Transverse colon (tissue), 3 donors: ENCODE results near the gene SORCS3.

Experiments
- POLR2A ChIP-seq: fragments of 450-650 bp; IDR thresholded peaks from one replicate; pipeline ENCODE4 v1.6.1; 2016; ENCODE audit warnings: antibody characterized with exemption, mild to moderate bottlenecking, moderate library complexity
- TF ChIP-seq, protein P1 (sequence below), 5 experiments: fragments of 200-600 bp in 3 of 5; fragments of 450-650 bp in 2 of 5; sonication (generic) in 3 of 5; IDR thresholded peaks; 1 replicate in 2 of 5; 2 replicates in 3 of 5; pipeline ENCODE4 v1.5.1; 2016 to 2017; ENCODE audit warnings: antibody characterized with exemption in 5 of 5, inconsistent platforms in 3 of 5, mild to moderate bottlenecking in 2 of 5, moderate library complexity in 1 of 5

DNA sequence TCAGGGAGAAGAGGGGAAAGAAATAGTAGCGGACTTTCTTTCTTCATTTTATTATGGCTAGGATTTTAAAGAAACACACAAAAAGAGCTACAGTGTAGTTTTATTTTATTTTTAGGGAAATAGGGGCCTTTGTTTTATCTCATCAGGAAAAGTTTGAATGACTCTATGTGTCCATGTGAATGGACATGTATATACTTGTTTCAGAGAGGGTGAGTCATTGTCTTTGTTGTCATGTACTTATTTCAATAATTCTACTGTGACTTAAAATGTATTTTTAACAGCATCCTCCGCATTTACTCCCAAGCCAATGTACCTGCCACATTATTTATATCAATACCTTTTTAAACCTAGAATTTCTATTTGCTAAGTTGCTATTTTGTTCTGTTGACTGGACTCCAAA, 569.5 kb downstream of the SORCS3 start:
- TF ChIP-seq, protein P1, sequence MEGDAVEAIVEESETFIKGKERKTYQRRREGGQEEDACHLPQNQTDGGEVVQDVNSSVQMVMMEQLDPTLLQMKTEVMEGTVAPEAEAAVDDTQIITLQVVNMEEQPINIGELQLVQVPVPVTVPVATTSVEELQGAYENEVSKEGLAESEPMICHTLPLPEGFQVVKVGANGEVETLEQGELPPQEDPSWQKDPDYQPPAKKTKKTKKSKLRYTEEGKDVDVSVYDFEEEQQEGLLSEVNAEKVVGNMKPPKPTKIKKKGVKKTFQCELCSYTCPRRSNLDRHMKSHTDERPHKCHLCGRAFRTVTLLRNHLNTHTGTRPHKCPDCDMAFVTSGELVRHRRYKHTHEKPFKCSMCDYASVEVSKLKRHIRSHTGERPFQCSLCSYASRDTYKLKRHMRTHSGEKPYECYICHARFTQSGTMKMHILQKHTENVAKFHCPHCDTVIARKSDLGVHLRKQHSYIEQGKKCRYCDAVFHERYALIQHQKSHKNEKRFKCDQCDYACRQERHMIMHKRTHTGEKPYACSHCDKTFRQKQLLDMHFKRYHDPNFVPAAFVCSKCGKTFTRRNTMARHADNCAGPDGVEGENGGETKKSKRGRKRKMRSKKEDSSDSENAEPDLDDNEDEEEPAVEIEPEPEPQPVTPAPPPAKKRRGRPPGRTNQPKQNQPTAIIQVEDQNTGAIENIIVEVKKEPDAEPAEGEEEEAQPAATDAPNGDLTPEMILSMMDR (IDR thresholded peaks at IDR 0.05) = no peak
- TF ChIP-seq POLR2A = no peak
